HG03378 (cell line): ENCODE data around the gene SULT1A1.
"Not testable (repeated sequence)": the region's sequence is repeated elsewhere in the genome, so short reads cannot be mapped to it uniquely, and the experiment has no call there.

Experiments
- ATAC-seq: cut with Tn5 transposase; IDR thresholded peaks from one replicate; pipeline ENCODE4 v1.9.1; 2021; ENCODE audit warnings: mild to moderate bottlenecking, moderate library complexity; ENCODE audit not compliant: unreplicated experiment

The SULT1A1 gene

GRCh38 chr16:28609631-28610594, at the start of gene SULT1A1:
SULT1A1 (minus strand) TSS chr16:28610044; CDS start chr16:28608855, 1,189 bp downstream.
- ATAC-seq: no peak

- not testable (repeated sequence) for ATAC-seq
Measured at GRCh38 chr16:28639959-28640358, 30.1 kb upstream of the SULT1A1 start.

GRCh38 chr16:28638359-28638758, 28.5 kb upstream of the SULT1A1 start:
- ATAC-seq: not testable (repeated sequence)

- not testable (repeated sequence) for ATAC-seq
Measured at GRCh38 chr16:28637765-28638164, 27.9 kb upstream of the SULT1A1 start, which contains the start of gene NPIPB8. NPIPB8 (plus strand) TSS chr16:28638065; CDS start chr16:28638361, 296 bp downstream.

GRCh38 chr16:28636093-28636823, 26.4 kb upstream of the SULT1A1 start:
- ATAC-seq: not testable (repeated sequence)

GRCh38 chr16:28630905-28631304, 21.1 kb upstream of the SULT1A1 start:
- not testable (repeated sequence) for ATAC-seq

- no peak for ATAC-seq
Measured at GRCh38 chr16:28623172-28623711, 13.4 kb upstream of the SULT1A1 start.

GRCh38 chr16:28622532-28623171, 12.8 kb upstream of the SULT1A1 start:
- not testable (repeated sequence) for ATAC-seq

GRCh38 chr16:28621481-28622155, 11.8 kb upstream of the SULT1A1 start:
- no peak for ATAC-seq

GRCh38 chr16:28620316-28620715, 10.5 kb upstream of the SULT1A1 start:
- ATAC-seq: not testable (repeated sequence)

- ATAC-seq: no peak
Measured at GRCh38 chr16:28617874-28618273, 8.0 kb upstream of the SULT1A1 start.

- no peak for ATAC-seq
Measured at GRCh38 chr16:28616636-28617035, 6.8 kb upstream of the SULT1A1 start.

- not testable (repeated sequence) for ATAC-seq
Measured at GRCh38 chr16:28616224-28616577, 6.4 kb upstream of the SULT1A1 start.

- not testable (repeated sequence) for ATAC-seq
Measured at GRCh38 chr16:28615486-28616223, 5.8 kb upstream of the SULT1A1 start.

- not testable (repeated sequence) for ATAC-seq
Measured at GRCh38 chr16:28614561-28614960, 4.7 kb upstream of the SULT1A1 start.

GRCh38 chr16:28613912-28614311, 4.1 kb upstream of the SULT1A1 start:
- ATAC-seq: not testable (repeated sequence)

- ATAC-seq: not testable (repeated sequence)
Measured at GRCh38 chr16:28612359-28613280, 2.8 kb upstream of the SULT1A1 start.

- ATAC-seq: no peak
Measured at GRCh38 chr16:28610595-28611191, 849 bp upstream of the SULT1A1 start.
